HepG2 (cell line): ENCODE data around the gene LTB4R. TPM values are rescaled to one million over a fixed set of nuclear protein-coding genes. Genes with fewer than 3 reads are reported as not detected.

Experiments used
- MEIS2 ChIP-seq: sonication (generic); formaldehyde crosslinking; IDR thresholded peaks from 2 replicates; pipeline ENCODE4 v1.9.0; 2021; ENCODE audit warnings: mild to moderate bottlenecking, missing genetic modification reagents
- PCBP1 ChIP-seq: fragments of 200-400 bp; formaldehyde crosslinking; IDR thresholded peaks from 2 replicates; pipeline ENCODE4 v1.6.1; 2017; ENCODE audit warnings: mild to moderate bottlenecking, low read depth, low read length, borderline replicate concordance
- SP1 ChIP-seq, 2 experiments: fragments of 450-650 bp in 1 of 2; sonication (generic) in 1 of 2; formaldehyde crosslinking in 1 of 2; IDR thresholded peaks; 2 replicates each; pipeline versions ENCODE4 v1.4.0 to v1.6.1; 2016 to 2020; ENCODE audit warnings: missing genetic modification reagents in 1 of 2
- XBP1 ChIP-seq: sonication (generic); formaldehyde crosslinking; IDR thresholded peaks from 2 replicates; pipeline ENCODE4 v1.5.0; 2020; ENCODE audit warnings: missing genetic modification reagents
- ZNF33B ChIP-seq: sonication (generic); formaldehyde crosslinking; IDR thresholded peaks from 2 replicates; pipeline ENCODE4 v1.5.1; 2020; ENCODE audit warnings: mild to moderate bottlenecking, missing genetic modification reagents
- ZNF451 ChIP-seq: sonication (generic); formaldehyde crosslinking; IDR thresholded peaks from 2 replicates; pipeline ENCODE4 v1.5.0; 2020; ENCODE audit warnings: mild to moderate bottlenecking, missing genetic modification reagents
- ZNF615 ChIP-seq: sonication (generic); formaldehyde crosslinking; IDR thresholded peaks from 2 replicates; pipeline ENCODE4 v1.5.0; 2020; ENCODE audit warnings: mild to moderate bottlenecking, missing genetic modification reagents, borderline replicate concordance
- ZNF713 ChIP-seq: sonication (generic); formaldehyde crosslinking; IDR thresholded peaks from 2 replicates; pipeline ENCODE4 v1.4.0; 2020; ENCODE audit warnings: mild to moderate bottlenecking, missing genetic modification reagents
- ZNF724P ChIP-seq: sonication (generic); formaldehyde crosslinking; IDR thresholded peaks from 2 replicates; pipeline ENCODE4 v1.8.0; 2022; ENCODE audit warnings: missing genetic modification reagents, borderline replicate concordance
- ZNF766 ChIP-seq: sonication (generic); formaldehyde crosslinking; IDR thresholded peaks from 2 replicates; pipeline ENCODE4 v1.5.0; 2020; ENCODE audit warnings: missing genetic modification reagents, borderline replicate concordance
- ZNF788 ChIP-seq: sonication (generic); formaldehyde crosslinking; IDR thresholded peaks from 2 replicates; pipeline ENCODE4 v1.5.0; 2020; ENCODE audit warnings: mild to moderate bottlenecking, missing genetic modification reagents, borderline replicate concordance
- ZNF792 ChIP-seq: IDR thresholded peaks from 2 replicates; pipeline ENCODE4 v1.6.1; 2016
- ZSCAN20 ChIP-seq: sonication (generic); formaldehyde crosslinking; IDR thresholded peaks from 2 replicates; pipeline ENCODE4 v1.4.0; 2020; ENCODE audit warnings: missing genetic modification reagents, mild to moderate bottlenecking, borderline replicate concordance
- polyA plus RNA-seq, 8 experiments: library from polyadenylated mRNA; depleted of rRNA in 3 of 8; stranded (reverse) in 7 of 8; unstranded in 1 of 8; fragments of >200 nt; fragmentation: Illumina TruSeq in 4 of 8; extraction: Trizol in 4 of 8; gene quantifications; 2 replicates each; pipeline versions ENCODE4 v1.2.1 to v1.2.3, GENCODE V29; 2011 to 2016; ENCODE audit warnings: low read depth in 4 of 8, missing spikeins in 1 of 8, mixed read lengths in 1 of 8; ENCODE audit not compliant: insufficient read depth in 1 of 8
- total RNA-seq, 5 experiments: library from RNA; depleted of rRNA; stranded (reverse); fragments of >200 nt; fragmentation: Illumina TruSeq; extraction: Trizol; gene quantifications; 2 replicates each; pipeline ENCODE4 v1.2.3, GENCODE V29; 2016; ENCODE audit warnings: low read depth in 1 of 5
- TF ChIP-seq, protein P1 (sequence below), 2 experiments: sonication (generic) in 1 of 2; formaldehyde crosslinking in 1 of 2; IDR thresholded peaks; 2 replicates each; pipeline versions ENCODE4 v1.4.0 to v1.6.1; 2016 to 2020; ENCODE audit warnings: borderline replicate concordance in 1 of 2, low read depth in 1 of 2, mild to moderate bottlenecking in 1 of 2, missing genetic modification reagents in 1 of 2
- TF ChIP-seq, protein P2 (sequence below): sonication (generic); formaldehyde crosslinking; IDR thresholded peaks from 2 replicates; pipeline ENCODE4 v1.4.0; 2020; ENCODE audit warnings: missing genetic modification reagents

The LTB4R gene
- total and polyA plus RNA-seq, 2 of the 13 experiments (the other 11 are each of a cell fraction or from before 2014, with no cell fraction given) = 3.2 to 8.2 TPM

DNA sequence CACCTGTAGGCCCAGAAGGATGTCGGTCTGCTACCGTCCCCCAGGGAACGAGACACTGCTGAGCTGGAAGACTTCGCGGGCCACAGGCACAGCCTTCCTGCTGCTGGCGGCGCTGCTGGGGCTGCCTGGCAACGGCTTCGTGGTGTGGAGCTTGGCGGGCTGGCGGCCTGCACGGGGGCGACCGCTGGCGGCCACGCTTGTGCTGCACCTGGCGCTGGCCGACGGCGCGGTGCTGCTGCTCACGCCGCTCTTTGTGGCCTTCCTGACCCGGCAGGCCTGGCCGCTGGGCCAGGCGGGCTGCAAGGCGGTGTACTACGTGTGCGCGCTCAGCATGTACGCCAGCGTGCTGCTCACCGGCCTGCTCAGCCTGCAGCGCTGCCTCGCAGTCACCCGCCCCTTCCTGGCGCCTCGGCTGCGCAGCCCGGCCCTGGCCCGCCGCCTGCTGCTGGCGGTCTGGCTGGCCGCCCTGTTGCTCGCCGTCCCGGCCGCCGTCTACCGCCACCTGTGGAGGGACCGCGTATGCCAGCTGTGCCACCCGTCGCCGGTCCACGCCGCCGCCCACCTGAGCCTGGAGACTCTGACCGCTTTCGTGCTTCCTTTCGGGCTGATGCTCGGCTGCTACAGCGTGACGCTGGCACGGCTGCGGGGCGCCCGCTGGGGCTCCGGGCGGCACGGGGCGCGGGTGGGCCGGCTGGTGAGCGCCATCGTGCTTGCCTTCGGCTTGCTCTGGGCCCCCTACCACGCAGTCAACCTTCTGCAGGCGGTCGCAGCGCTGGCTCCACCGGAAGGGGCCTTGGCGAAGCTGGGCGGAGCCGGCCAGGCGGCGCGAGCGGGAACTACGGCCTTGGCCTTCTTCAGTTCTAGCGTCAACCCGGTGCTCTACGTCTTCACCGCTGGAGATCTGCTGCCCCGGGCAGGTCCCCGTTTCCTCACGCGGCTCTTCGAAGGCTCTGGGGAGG lies at the start of gene LTB4R (continued):
- TF ChIP-seq PCBP1 (no peak), ZNF451 (no peak), ZNF713 (CRISPR knock-in tag) (no peak), MEIS2 (CRISPR knock-in tag) (no peak), ZNF766 (no peak), ZNF792 (CRISPR knock-in tag) (no peak), ZNF33B (CRISPR knock-in tag) (no peak), ZSCAN20 (no peak), ZNF788 (CRISPR knock-in tag) (no peak), SP1 (IDR thresholded peaks at IDR 0.05) (no peak), SP1 (CRISPR knock-in tag; IDR thresholded peaks at IDR 0.05) (no peak), ZNF724P (CRISPR knock-in tag) (no peak), ZNF615 (CRISPR knock-in tag) (no peak), XBP1 (CRISPR knock-in tag) (no peak)
- TF ChIP-seq, protein P1, sequence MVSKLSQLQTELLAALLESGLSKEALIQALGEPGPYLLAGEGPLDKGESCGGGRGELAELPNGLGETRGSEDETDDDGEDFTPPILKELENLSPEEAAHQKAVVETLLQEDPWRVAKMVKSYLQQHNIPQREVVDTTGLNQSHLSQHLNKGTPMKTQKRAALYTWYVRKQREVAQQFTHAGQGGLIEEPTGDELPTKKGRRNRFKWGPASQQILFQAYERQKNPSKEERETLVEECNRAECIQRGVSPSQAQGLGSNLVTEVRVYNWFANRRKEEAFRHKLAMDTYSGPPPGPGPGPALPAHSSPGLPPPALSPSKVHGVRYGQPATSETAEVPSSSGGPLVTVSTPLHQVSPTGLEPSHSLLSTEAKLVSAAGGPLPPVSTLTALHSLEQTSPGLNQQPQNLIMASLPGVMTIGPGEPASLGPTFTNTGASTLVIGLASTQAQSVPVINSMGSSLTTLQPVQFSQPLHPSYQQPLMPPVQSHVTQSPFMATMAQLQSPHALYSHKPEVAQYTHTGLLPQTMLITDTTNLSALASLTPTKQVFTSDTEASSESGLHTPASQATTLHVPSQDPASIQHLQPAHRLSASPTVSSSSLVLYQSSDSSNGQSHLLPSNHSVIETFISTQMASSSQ (IDR thresholded peaks at IDR 0.05; ENCODE audit: low read depth) = no peak
- TF ChIP-seq, protein P1 (CRISPR knock-in tag; IDR thresholded peaks at IDR 0.05; ENCODE audit: borderline replicate concordance) = no peak
- TF ChIP-seq, protein P2, sequence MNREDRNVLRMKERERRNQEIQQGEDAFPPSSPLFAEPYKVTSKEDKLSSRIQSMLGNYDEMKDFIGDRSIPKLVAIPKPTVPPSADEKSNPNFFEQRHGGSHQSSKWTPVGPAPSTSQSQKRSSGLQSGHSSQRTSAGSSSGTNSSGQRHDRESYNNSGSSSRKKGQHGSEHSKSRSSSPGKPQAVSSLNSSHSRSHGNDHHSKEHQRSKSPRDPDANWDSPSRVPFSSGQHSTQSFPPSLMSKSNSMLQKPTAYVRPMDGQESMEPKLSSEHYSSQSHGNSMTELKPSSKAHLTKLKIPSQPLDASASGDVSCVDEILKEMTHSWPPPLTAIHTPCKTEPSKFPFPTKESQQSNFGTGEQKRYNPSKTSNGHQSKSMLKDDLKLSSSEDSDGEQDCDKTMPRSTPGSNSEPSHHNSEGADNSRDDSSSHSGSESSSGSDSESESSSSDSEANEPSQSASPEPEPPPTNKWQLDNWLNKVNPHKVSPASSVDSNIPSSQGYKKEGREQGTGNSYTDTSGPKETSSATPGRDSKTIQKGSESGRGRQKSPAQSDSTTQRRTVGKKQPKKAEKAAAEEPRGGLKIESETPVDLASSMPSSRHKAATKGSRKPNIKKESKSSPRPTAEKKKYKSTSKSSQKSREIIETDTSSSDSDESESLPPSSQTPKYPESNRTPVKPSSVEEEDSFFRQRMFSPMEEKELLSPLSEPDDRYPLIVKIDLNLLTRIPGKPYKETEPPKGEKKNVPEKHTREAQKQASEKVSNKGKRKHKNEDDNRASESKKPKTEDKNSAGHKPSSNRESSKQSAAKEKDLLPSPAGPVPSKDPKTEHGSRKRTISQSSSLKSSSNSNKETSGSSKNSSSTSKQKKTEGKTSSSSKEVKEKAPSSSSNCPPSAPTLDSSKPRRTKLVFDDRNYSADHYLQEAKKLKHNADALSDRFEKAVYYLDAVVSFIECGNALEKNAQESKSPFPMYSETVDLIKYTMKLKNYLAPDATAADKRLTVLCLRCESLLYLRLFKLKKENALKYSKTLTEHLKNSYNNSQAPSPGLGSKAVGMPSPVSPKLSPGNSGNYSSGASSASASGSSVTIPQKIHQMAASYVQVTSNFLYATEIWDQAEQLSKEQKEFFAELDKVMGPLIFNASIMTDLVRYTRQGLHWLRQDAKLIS = no peak
